Suppressor macrophage (primary cell): ENCODE results near the gene RNF31.
"Not testable (repeated sequence)": the region's sequence is repeated elsewhere in the genome, so short reads cannot be mapped to it uniquely, and the experiment has no call there.

ENCODE experiments used
- DNase-seq, 4 experiments: peaks; one replicate each; pipeline ENCODE4 v3.0.0-alpha.2; 2020 to 2022

Gene RNF31

GRCh38 chr14:24184104-24184970 is 37.0 kb downstream of the RNF31 start:
- DNase-seq, result no peak

DNA sequence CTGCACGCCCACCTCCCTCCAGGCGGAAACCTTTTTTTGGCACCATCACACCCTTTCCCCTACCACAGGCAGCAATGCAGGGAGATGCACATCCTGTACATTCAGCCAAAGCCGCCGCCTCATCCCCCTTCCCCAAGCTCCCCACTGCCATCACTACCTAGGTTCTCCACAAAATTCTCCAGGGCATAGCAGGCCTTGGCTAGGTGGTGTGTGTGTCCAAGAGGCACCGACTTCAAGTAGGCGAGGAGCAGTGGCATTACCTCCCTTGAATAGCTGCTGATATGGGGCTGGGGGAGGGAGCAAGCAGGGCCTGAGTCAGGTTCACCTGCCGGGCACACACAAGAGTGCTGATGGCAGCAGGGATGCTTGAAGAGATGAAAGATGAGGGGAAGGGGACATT is 37.7 kb downstream of the RNF31 start:
- no peak for DNase-seq

GRCh38 chr14:24185741-24186140 is 38.4 kb downstream of the RNF31 start:
- DNase-seq, result no peak

DNA sequence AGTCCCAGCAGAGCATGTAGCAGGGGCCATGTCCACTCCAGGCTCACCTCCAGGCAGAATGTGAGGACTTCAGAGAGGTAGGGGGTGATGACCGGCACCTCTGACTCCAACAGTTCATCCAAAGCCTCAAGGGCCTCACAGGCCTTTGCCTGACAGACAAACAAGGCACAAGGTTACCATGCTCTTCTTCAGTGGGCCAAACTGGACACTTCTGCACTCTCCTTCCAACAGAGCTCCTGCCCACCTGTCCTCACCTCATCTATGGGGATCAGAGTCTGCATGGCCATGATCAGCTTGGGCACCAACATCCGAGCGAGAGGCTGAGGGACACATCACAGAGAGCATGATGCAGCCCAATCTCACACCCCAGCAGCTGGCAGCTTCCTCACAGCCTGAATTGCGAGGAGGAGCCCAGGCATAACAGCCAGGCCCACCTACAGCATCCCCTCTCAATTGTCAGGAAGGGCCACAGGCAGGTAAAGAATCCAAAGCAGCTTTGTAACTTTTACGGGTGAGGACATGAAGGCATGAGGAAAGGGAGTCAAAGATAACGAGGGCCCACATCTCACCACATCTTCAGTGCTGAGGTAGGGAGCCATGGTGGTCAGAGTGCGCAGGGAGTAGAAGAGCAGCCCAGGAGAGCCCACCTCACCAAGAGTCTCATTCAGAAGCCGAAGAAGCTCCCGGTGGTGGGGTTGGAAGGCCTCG is 39.7 kb downstream of the RNF31 start:
- no peak for DNase-seq

- no peak for DNase-seq
Observed at GRCh38 chr14:24187539-24187915, 40.2 kb downstream of the RNF31 start.

GRCh38 chr14:24188251-24189058 is 41.2 kb downstream of the RNF31 start, which contains the start of gene IPO4:
IPO4 (minus strand) TSS chr14:24188816; CDS start chr14:24188787, 29 bp downstream.
- DNase-seq, result peak; percentile 96 to 98 (median 98)

GRCh38 chr14:24189059-24189375 is 41.7 kb downstream of the RNF31 start:
- peak in 1 of 4 experiments; percentile 4 for DNase-seq

GRCh38 chr14:24189460-24189859 is 42.2 kb downstream of the RNF31 start:
- no peak for DNase-seq

GRCh38 chr14:24190416-24190815 is 43.1 kb downstream of the RNF31 start:
- no peak for DNase-seq

DNA sequence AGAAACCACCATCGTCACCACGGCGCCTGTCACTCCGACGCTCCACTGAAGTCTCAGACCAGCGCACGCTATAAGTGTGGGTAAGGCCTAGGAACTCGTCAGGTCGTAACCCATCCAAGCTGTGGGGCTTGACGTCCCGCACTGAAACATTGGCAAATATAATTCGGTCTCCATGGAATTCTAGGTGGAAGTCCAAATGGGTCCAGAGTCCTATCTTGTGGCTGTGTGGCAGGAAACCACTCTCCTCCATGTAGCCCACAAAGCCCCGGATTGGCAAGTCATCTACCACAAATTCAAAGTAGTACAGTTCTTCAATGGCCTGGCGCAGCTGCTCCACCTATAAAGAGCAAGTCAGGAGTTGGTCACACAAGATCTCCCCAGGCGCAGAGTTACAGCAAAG is 45.6 kb downstream of the RNF31 start:
- DNase-seq, result no peak

- DNase-seq, result peak in 2 of 4 experiments; percentile 20 to 24
Observed at GRCh38 chr14:24194186-24194872, 47.0 kb downstream of the RNF31 start.

DNA sequence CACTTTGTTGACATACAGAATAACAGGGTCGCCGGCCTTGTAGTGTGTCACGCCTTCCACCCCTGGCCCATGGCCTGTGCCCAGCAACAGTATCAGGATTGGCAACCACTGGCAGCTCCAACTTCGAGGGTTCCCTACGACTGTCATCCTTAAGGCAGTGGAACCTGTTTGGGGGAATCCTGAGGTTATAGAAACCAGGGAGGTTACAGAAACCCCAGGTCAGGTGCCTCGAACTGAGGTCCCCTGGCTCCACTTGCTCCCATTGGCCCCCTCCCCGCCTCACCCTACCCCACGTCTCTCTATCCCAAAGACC is 47.5 kb downstream of the RNF31 start:
- peak in 1 of 4 experiments; percentile 1 for DNase-seq

GRCh38 chr14:24195186-24196070 is 48.1 kb downstream of the RNF31 start, which contains the start of gene TM9SF1:
TM9SF1 (minus strand) TSS chr14:24195441; CDS start chr14:24195019, 422 bp downstream.
- peak; percentile 88 to 94 (median 93) for DNase-seq

DNA sequence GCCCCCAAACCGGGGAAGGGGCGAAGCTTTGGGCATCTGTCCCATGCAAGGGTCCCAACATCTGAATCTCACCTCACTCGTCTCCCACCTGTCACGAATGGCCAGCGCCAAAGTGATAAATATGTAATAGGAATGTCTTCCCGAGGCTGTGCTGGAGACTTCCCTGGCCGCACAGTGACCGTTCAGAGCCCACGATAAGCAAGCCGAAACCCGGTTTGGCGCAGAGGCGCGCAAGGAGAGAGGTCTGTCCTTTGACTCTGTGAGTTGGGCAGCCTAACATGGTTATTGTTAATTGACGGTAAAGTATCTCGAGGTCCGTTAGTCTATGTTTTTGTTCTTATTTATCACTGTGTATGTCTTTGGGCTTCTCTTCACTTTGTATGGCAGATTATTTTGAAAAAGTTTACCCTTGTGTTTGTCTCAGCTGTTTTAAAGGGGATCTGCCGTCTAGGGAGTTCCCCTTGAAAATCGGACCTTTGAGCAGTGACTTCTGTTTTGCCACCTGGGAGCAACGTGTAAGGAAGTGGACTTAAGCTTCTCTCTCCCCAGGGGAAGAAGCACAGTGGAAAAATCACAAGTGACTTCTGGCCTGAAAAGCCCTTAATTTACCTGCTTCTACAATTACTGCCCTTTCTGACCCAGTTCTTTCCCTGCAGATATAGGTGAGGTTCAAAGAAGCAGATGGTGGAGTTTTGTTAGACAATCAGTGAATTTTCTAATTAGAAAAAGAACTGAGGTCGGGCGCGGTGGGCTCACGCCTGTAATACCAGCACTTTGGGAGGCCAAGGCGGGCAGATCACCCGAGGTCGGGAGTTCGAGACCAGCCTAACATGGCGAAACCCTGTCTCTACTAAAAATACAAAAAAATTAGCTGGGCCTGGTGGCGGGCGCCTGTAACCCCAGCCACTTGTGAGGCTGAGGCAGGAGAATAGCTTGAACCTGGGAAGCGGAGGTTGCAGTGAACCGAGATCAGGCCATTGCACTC is 49.1 kb downstream of the RNF31 start:
- peak; percentile 32 to 57 (median 54) for DNase-seq

DNA sequence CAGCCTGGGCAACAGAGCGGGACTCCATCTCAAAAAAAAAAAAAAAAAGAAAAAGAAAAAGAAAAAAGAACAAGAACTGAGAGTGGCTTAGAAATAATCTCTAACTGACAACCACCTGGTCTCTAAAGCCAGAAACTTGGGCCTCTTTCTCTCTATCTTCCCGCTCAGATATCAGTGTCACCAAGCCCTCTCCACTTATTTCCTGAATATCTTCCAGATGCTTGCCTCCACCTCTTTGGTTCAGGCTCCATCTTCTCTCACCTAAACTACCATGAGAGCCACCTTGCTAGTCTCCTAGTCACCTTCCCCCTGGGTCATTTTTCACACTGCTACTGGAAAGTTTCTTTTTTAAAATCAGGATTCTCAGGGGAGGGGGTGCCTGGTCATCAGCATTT is 49.8 kb downstream of the RNF31 start:
- no peak for DNase-seq

DNA sequence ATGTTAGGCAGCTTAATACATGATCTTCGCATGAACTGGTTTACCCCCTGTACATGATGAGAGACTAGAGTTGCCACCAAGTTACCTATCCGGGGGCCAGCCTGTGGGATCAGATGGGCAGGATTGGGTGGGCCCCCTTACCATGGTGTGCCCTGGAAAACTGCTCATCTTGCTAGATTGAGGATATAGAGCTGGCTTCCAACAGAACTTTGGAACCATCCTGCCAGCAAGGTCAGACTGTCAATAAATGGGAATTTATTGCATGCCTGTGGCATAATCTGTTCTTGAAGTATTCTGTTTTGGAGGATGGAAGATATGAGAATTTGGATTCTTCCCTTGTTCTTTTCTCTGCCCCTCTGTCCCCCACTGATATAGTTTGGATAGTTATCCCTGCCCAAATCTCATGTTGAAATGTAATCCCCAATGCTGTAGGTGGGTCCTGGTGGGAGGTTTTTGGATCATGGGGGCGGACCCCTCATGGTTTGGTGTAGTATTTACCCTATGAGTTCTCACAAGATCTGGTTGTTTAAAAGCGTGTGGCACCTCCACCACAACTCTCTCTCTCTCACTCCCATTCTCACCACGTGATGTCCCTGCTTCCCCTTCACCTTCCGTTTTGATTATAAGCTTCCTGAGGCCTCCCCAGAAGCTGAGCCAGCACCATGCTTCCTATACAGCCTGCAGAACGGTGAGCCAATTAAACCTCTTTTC is 51.7 kb downstream of the RNF31 start:
- no peak for DNase-seq

DNA sequence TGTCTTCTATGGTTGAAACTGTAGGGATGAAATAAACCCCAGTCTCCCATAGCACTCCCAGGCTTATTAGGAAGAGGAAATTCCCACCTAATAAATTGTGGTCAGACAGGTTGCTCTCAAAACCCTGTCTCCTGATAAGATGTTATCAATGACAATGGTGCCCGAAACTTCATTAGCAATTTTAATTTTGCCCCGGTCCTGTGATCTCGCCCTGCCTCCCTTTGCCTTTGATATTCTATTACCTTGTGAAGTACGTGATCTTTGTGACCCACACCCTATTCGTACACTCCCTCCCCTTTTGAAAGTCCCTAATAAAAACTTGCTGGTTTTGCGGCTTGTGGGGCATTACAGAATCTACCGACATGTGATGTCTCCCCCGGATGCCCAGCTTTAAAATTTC is 55.2 kb downstream of the RNF31 start:
- DNase-seq, result not testable (repeated sequence)

DNA sequence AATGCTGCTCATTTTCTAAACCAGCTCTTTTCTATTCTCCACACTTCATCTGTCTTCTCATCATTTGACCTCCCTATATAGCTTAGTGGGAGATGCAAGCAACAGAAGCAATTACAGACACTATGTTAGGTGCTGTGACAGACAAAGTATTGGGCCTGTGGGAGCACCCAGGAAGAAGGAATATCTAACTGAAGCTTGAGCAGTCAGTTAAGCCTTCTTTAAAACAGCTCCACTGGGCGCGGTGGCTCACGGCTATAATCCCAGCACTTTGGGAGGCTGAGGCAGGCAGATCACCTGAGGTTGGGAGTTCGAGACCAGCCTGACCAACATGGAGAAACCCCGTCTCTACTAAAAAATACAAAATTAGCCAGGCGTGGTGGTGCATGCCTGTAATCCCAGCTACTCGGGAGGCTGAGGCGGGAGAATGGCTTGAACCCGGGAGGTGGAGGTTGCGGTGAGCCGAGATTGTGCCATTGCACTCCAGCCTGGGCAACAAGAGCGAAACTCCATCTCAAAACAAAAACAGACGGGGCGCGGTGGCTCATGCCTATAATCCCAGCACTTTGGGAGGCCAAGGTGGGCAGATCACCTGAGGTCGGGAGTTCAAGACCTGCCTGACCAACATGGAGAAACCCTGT is 56.1 kb downstream of the RNF31 start:
- not testable (repeated sequence) for DNase-seq
